ENCODE results near the gene NEDD8. TPM values are rescaled to one million over a fixed set of nuclear protein-coding genes. Genes with fewer than 3 reads are reported as not detected.

The NEDD8 gene
- total and polyA plus RNA-seq, 2 donors (not counting 3 experiments of a cell fraction or from before 2014, with no cell fraction given) = 243 to 316 TPM

- ChIA-PET CTCF (interaction anchor here (1.1 to 13.0 kb wide), 5 partner anchors 10 to 58 kb away, joined by 3 to 199 read pairs (median 6); partner anchors contain the start of genes CIDEB, DHRS1, LTB4R and LTB4R2), POLR2A (interaction anchor here (1.1 kb wide), 1 partner anchor 10 kb away, joined by 6 read pairs; the partner anchor contains the start of gene TINF2)
- no peaks in the 10 kb centered on the region for H4K20me1 ChIP-seq (replicated peaks; ENCODE audit: control insufficient read depth, extremely low read depth, insufficient read depth, low read length)
- no peaks in the 10 kb centered on the region for H3K79me2 ChIP-seq (ENCODE audit: control insufficient read depth, insufficient read depth, low read length)
- no peak overlapping the region for H3K27ac ChIP-seq (ENCODE audit: insufficient read depth, low read depth, low read length)
- no peak for FAIRE-seq
- no peak overlapping the region for H2AFZ ChIP-seq (ENCODE audit: low read depth, low read length)
- H3K36me3 ChIP-seq (ENCODE audit: control insufficient read depth in 2 of 2, extremely low read depth in 1 of 2, insufficient read depth in 2 of 2, low read length in 2 of 2) = peaks cover 0 to 3% of the 10 kb centered on the region in 2 experiments
- H3K9me3 ChIP-seq (replicated peaks; ENCODE audit: control insufficient read depth, insufficient read depth, low read length) = no peaks in the 10 kb centered on the region
- no TSS peak for BruUV-seq (replicated peaks)
- H3K9me1 ChIP-seq (replicated peaks; ENCODE audit: control insufficient read depth, extremely low read depth, insufficient read depth, low read length) = no peaks in the 10 kb centered on the region
- dilution Hi-C loops (cut with MboI; ENCODE audit: extremely low pct_ligation_motif_present, low sequenced_read_pairs) = no loop called here
- no peaks in the 10 kb centered on the region for H3K4me1 ChIP-seq (ENCODE audit: control insufficient read depth, extremely low read depth, insufficient read depth, low read length)
- no peaks in the 10 kb centered on the region for H3K27me3 ChIP-seq (ENCODE audit: control insufficient read depth in 2 of 2, insufficient read depth in 2 of 2, low read length in 2 of 2)
- H3K9ac ChIP-seq (replicated peaks; ENCODE audit: extremely low read depth, insufficient read depth, low read length) = no peak overlapping the region
- no peak overlapping the region for H3K4me2 ChIP-seq (ENCODE audit: insufficient read depth, low read length)
- no peak for DNase-seq (ENCODE audit: low read depth, low spot score)
- TF ChIP-seq EZH2 (IDR thresholded peaks at IDR 0.05; ENCODE audit: borderline replicate concordance, low read depth, low read length, severe bottlenecking) (no peak), POLR2A (IDR thresholded peaks at IDR 0.05; ENCODE audit: low read depth, low read length) (no peak), POLR2AphosphoS5 (IDR thresholded peaks at IDR 0.05; ENCODE audit: insufficient read depth, low read depth, low read length) (no peak), CTCF (IDR thresholded peaks at IDR 0.05; ENCODE audit: extremely low read depth in 1 of 2, insufficient read depth in 1 of 2, low read depth in 1 of 2, low read length in 2 of 2) (no peak), GATA2 (IDR thresholded peaks at IDR 0.05; ENCODE audit: insufficient read depth, insufficient read length, low read depth, low read length) (no peak), JUN (IDR thresholded peaks at IDR 0.05; ENCODE audit: borderline replicate concordance, insufficient read depth, insufficient read length, low read depth) (no peak), MYC (IDR thresholded peaks at IDR 0.05; ENCODE audit: low read depth, low read length) (no peak), MAX (IDR thresholded peaks at IDR 0.05; ENCODE audit: insufficient read depth, insufficient read length) (no peak), FOS (IDR thresholded peaks at IDR 0.05; ENCODE audit: borderline replicate concordance, insufficient read depth, low read length) (no peak)
- H3K4me3 ChIP-seq (replicated peaks in 1 of 3; ENCODE audit: insufficient read depth in 1 of 3, low read depth in 1 of 3, low read length in 3 of 3) = no peak overlapping the region
- intact Hi-C loops (cut with micrococcal nuclease) = no loop called here
Measured at GRCh38 chr14:24252289-24253124, 20.3 kb upstream of the NEDD8 start.

All from endothelial cell of umbilical vein (primary cell).